Measurements from ENCODE around the gene VCL.

- TF ChIP-seq EZH2 (IDR thresholded peaks at IDR 0.05; ENCODE audit: borderline replicate concordance, low read length), result no peak
- TF ChIP-seq, protein P1, sequence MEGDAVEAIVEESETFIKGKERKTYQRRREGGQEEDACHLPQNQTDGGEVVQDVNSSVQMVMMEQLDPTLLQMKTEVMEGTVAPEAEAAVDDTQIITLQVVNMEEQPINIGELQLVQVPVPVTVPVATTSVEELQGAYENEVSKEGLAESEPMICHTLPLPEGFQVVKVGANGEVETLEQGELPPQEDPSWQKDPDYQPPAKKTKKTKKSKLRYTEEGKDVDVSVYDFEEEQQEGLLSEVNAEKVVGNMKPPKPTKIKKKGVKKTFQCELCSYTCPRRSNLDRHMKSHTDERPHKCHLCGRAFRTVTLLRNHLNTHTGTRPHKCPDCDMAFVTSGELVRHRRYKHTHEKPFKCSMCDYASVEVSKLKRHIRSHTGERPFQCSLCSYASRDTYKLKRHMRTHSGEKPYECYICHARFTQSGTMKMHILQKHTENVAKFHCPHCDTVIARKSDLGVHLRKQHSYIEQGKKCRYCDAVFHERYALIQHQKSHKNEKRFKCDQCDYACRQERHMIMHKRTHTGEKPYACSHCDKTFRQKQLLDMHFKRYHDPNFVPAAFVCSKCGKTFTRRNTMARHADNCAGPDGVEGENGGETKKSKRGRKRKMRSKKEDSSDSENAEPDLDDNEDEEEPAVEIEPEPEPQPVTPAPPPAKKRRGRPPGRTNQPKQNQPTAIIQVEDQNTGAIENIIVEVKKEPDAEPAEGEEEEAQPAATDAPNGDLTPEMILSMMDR (conservative IDR thresholded peaks at IDR 0.05 in 1 of 2, IDR thresholded peaks at IDR 0.05 in 1 of 2; ENCODE audit: extremely low read depth in 1 of 2, insufficient read depth in 1 of 2, low read depth in 1 of 2, low read length in 2 of 2), result no peak
Measured at GRCh38 chr10:73962386-73962785, 35.5 kb upstream of the VCL start.
